ENCODE measurements around the gene HAGH.
A peak's percentile ranks its signal among the peaks of the same experiment; 100 is the strongest.

HAGH gene

DNA sequence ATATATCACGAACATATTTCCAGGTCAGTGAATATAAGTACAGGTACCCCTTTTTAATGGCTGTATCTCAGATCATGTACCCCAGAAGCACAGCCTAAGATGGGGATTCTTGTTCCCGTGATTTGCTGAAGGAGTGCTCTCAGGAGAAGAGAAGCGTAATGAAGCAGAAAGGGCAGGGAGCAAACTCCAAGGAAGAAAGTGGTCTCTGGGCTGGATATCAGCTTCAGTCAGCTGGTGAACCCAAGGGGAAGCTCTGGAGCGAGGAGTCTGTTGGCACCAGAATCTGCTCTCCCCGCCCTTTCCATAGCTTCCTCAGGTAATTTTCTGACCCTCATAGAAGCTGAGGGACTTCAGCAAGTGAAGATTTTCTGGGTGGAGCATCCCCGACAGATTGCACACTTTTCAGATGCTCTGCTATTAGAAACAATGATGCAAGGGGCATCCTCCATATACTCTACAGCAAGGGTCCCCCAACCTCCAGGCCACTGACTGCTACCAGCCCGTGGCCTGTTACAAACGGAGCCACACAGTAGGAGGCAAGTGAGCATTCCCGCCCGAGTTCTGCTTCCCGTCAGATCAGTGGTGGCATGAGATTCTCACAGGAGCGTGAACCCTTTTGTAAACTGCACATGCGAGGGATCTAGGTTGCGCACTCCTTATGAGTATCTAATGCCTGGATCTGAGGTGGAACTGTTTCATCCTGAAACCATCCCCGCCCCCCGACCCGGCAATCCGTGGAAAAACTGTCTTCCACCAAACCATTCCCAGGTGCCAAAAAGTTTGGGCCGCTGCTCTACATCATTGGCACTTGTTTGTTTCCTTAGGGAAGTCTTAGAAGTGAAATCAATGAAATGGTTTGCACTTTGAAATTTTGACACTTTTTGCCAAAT lies 4.8 kb upstream of the HAGH start:
- no peak for DNase-seq

DNA sequence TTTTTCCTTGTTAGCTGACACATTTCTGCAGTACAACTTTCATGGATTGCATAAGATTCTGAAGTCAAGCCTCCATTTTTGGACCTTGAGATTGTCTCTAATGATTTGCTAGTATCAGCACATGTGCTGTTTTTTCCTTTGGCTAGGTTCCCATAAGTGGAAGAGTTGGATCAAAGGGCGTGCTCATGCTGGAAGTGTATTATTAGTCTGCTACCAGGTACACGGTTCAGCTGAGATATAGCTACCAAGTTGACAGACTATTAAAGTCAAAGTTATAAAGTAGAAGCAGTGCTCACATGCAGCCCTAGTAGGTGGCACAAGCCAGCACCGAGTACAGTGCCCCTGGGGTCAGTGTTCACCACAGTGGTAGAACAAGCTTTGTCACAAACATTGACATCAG lies 3.6 kb upstream of the HAGH start:
- no peak for DNase-seq

DNA sequence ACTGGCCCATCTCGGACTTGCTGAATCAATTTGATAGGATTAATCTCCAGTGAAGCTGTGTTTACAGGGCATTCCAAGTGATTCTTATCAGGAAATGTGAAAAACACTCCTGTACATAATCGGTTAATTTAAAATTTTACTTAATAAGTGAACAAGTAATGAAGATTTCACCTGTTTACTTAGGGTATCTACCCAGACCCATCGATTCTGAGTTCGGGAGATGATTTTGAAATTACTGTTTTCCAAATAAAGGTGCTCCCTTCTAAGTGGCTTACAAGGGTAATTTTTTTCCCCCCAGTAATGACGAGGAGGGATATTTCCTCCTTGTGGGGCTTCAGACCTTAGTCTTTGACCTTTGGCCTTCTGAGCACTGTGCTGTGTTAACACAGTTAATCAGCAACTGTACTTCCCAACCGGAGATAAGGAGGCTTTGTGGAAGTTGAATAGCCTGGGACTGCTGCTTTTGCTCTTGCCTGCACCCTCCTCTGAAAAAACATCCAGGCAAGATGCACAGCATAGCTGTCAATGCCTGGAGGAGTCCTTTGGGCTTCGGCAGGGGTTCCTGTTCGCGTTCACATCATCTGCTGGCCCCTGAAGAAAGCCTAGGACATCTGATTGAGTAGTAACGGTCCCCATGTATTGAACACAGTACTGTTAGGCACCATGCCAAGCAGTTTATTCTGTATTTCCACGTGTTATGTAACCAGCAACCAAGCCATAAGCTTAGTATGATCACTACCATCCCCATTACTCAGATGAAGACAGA lies 2.2 kb upstream of the HAGH start:
- DNase-seq = no peak

DNA sequence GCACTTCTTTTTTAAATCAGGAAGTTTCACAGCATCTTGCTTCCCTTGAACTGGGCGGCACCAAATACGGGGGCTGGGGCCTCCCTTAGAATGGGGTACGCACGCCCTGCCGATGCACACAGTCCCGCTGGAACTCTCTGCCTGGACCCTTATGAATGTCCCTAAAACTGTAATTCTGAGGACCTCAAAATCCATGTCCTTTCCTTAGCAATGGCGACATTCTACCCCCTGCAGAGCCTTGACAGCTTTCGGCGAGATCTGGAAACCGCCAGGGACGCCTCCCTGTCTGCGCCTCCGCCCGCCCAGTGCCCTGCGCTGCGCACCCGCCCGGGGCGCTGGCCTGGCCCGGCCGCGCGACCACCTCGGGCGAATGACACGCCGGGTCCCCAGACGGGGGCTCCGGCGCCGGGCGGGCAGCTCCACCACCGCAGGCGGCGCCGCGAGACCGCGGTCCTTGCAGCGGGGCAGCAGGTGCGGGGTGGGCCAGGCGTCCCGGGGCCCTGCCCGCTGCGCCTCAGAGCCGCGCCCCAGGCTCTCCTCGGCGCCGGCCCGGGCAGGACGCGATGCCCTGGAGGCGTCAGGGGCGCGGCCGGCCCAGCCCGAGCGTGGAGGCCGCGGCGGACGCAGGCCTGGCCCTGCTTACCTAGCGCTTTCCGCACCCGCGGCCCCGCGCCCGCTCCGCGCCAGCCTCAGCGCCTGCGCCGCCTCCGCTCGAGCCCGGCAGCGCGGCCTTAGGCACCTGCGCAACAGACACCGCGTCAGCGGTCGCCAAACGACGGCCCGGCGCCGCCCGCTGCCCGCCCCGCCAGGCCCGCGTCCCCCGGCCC lies 548 bp downstream of the HAGH start:
- peak; percentile 75 for DNase-seq

DNA sequence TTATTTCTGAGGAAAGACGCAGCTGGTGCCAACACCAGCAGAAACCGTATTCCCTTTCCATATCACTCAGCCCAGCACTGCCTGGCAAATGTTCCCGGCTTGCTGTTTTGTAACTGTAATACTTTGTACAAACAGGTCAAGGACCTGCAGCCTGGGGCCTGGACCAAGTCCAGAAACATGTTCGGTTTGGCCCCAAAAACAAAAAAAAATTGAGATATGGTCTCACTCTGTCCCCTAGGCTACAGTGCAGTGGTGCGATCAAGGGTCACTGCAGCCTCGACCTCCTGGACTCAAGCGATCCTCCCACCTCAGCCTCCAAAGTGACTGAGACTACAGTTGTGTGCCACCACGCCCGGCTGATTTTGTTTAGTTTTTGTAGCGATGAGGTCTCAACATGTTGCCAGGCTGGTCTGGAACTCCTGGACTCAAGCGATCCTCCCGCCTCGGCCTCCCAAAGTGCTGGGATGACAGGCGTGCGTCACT lies 1.2 kb downstream of the HAGH start:
- DNase-seq = no peak

DNA sequence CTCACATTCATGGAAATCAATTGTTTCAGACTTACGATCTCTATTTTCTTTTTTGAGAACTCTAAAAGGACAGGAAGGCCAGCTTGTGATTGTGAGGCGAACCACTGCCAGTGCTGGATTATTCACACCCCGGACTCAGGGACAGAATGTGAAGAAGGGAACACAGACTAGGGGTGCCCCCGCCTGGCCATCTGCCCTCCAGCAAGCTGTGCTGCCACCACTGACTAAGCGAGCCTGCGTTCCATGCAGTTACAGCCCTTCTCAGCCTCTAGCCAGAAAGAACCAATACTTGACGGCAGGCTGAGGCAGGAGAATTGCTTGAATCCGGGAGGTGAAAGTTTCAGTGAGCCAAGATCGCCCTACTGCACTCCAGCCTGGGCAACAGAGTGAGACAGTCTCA lies 2.8 kb downstream of the HAGH start:
- no peak for DNase-seq

DNA sequence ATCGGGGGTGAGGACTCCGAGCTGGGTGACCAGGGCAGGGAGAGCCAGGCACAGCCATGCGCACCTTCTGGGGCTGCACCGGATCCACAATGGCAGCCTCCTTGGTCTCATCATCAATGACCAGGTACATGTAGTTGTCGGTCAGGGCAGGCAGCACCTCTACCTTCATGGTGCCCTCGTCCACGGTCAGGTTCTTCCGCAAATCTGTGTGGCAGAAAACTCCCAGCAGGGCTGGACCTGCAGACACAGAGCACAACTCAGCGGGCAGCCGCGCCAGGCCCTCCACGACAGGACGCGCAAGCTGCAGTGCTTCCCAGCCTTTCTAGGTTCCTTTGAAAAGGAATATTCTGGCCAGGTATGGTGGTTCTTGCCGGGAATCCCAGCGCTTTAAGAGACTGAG lies 3.8 kb downstream of the HAGH start:
- DNase-seq = no peak

DNA sequence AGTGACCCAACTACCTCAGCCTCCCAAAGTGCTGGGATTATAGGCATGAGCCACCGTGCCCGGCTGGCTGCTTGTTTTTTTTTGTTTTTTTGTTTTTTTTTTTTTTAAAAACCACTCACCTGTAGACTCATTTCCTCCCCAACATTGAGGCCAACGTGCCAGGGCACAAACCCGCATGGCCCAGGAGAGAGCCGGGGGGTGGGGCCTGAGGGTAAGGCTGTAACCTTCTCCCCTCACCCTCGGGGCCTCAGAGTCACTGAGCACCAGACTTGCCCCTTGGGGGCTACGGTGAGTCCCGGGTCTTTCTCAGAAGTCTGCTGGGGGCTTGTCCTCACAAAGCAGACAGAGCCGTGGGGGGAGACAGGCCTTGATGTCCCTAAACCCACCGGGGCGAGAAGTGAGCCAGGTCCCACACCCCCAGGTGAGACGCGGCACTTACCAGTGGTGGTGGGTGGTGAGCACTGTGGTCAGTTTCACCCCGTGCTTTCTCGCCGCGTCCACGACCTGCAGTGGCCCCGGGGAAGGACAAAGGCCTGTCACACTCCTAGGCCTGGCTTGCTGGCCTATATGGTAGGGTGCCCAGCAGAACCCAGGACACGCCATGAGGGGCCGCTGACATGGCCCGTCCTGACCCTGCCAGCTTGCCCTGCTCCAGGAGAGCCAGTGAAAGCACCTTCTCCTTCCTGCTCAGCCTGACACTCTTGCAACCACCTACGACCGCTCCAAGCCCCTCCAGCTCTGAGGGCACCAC lies 4.6 kb downstream of the HAGH start:
- no peak for DNase-seq

DNA sequence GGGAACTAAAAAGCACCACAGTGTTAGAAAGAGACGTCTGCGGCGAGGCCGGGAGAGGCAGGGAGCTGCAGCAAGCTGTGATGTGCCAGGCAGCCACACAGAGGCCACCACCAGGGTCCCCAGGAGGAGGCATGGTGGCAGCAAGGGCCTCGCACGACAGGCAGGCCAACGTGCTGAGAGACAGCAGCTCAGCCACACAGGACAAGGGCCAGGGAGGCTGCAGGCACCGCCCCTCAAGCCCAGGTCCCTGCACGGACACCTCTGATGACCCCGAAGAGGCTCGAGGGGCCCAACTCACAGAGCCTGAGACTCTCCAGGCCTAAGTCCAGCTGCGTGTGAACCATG lies 5.7 kb downstream of the HAGH start:
- DNase-seq = no peak

DNA sequence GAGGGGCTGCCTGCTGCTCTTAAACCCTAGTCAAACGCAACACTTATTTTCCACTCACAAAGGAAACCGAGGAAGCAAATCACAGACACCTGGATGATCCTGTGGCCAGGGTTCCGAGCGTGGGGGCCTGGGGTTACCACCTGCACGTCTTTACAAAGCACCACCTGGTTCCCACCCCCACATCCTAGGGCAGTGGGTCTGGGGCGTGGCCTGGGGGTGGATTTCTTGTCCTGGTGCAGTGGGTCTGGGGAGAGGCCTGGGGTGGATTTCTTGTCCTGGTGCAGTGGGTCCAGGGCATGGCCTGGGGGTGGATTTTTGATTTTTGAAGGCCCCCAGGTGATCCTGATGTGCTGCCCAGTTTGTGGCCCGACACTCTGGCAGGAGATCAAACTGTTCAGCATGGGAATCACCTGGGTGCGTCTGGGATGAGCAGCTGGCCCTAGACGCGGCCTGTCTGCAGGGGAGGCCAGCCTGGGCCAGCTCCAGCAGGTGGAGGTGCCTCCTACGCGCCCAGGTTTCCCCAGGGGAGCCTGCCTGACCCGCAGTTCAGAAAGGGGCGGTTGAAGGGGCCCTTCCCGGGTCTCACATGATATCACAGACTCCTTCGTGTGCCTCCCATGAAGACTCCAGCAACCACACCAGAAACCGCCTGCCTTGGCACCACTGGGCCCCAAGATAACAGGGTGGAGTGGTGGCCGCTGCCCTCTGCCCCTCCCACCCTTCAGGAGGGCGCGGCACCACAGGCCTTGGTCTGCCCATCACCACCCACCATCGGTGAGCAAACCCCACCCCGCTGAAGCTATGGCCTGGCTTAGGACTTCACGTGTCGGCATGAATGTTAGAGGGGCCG lies 6.3 kb downstream of the HAGH start:
- no peak for DNase-seq

DNA sequence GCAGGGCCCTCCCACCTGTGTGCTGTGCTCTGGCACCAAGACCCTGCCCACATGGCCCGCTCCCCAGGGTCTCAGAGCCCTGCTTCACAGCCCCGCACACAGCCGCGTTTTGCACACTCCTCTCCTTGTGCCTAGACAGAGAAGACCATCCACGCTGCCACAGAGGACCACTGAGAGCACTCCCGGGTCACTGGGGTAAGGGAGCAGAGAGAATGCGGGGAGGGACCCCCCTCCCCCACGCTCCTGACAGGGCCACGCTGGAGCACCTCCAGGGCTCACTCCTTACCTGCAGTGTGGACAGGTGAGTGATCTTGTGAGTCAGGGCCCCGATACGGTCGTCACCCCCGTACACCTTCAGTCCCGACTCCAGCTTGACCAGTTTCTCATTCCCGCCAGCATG lies 7.0 kb downstream of the HAGH start:
- no peak for DNase-seq

DNA sequence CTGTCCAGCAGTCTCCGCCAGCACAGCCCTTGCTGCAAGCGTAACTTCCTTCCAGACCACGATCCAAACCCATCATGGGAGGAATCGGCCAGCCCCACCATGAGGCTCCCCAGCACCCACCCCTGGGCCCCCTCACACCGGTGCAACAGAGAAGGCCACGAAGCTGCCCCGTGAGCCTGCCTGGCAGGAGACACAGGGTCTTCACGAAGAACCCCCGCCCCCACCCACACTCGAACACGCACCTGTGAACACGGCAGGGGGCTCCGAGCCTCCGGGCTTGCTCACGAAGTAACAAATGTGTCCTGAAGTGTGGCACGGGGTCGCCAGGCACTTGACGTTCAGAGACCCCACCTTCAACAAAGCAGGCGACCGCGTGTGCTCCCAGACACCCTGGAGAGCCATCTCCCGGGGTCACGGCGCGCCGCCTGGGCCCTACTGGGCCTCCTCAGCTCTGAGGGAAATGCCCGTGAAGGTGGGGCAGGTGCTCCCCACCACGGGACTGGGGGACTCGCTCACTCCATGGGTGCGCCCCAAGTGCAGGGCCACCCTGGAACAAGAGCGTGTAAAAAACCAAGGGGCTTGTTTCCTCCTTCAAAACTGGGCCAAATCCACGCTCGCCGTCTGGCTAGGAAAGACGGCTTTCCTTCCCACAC lies 7.6 kb downstream of the HAGH start:
- DNase-seq = no peak

DNA sequence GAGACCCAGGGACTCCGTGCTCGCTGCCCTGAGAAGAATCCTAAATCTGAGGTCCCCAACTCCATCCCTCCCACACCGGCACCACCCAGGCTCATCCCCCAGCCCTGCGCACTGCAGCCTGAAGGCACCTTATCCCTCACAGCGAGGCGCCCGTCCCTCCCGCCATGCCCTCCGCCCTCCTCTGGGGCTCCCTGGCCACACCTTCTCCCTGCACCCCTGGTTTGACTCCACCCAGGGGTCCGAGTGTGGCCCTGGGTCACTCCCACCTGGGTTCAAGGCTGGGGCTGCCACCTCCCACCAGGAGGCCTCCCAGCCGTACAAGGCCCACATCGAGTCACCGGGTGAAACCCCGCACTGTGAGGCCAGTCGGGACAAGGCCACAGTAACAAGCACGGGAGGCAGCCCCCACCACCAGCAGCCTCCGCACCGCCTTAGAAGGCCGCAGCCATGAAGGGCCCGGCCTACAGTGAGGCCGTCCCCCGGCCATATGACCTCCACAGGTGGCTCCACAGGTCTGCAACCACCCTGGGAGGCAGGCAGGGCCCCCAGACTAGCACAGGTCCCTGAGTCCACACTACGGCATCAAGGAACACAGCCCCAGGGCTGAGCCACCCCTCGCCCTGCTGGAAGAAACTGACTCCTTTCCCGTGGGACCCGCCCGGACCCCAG lies 8.3 kb downstream of the HAGH start:
- no peak for DNase-seq

DNA sequence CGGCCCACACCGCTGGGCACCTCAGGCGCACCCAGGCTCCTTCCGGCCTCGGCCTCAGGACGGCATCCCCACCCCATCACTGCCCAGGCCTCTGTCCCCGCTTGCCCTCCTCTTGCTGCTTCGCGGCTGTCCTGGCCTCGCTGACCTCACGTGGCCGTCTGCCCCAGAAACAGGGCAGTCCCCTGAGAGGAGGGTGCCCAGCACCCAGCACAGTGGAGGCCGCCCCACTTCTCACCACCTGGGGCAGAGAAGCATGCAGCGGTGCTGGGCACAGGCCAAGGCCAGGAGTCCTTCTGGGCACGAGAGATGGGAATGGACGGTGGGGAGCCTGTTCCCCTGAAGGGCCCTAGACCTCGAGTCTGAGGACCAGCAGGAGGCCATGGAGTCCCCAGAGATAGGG lies 8.9 kb downstream of the HAGH start:
- no peak for DNase-seq

DNA sequence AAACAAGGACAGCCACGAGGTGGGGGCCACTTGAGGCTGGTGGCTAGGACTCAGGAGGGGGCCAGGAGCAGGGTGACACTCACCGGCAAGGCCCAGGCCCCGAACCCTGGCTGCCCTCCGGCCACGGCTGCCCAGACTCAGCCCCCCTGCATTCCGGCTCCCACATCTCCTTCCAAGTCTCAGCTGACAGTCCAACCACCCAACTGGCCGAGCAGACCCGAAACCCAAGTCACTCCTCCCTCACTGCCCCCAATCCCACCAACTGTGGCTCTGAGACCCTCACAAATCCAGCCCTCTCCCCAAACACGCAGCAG lies 9.4 kb downstream of the HAGH start:
- no peak for DNase-seq

DNA sequence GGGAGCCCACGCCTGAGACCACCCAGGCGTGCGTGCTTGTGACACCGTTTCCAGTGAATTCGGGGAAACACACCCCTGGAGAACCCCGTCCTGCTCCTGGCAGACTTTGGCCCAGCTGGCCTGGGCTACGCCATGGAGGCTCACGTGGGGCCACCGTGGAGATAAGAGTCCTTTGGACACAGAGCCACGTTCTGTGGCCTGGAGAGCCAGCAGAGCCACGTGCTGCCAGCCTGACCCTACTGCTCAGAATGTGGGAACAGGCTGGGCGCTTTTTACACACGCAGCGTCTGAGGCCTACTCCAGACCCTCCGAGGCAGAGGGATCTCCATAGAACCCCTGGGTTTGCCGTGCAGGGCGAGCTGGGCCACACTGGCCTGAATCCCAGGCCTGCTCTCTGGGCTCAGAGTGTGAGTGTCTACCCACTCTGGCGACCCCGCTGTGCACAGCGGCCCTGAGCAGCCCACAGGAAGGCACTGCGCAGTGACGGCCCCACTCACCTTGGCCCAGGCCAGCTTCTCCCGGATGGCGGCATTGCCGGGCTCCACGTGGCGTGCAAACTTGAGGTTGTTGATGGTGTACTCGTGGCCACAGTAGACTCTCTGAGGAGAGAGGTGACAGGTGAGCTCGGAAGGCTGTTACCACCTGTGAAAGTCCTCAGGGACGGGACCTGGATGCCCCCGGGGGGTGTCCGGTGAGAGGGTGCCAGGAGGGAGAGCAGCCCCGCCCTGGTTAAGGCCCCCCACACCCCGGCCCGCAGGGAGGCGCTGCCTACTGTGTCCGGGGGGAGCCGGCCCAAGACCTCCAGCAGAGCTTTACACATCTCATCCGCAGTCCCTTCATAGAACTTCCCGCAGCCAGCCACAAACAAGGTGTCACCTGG lies 10.0 kb downstream of the HAGH start:
- no peak for DNase-seq

DNA sequence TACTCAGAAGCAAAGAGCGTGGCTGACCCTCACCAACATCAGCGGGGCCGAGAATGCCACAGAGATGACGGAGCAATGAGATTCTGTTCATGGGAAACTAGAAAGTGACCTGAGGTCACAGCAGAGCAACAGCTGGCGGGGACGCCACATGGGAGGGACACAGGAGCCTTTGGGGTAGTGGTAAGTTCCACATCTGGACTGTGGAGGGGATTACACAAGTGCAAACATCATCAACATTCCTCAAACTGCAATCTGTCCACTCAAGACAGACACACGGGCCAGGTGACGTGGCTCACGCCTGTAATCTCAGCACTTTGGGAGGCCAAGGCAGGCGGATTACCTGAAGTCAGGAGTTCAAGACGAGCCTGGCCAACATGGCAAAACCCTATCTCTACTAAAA lies 11.2 kb downstream of the HAGH start:
- DNase-seq = no peak

DNA sequence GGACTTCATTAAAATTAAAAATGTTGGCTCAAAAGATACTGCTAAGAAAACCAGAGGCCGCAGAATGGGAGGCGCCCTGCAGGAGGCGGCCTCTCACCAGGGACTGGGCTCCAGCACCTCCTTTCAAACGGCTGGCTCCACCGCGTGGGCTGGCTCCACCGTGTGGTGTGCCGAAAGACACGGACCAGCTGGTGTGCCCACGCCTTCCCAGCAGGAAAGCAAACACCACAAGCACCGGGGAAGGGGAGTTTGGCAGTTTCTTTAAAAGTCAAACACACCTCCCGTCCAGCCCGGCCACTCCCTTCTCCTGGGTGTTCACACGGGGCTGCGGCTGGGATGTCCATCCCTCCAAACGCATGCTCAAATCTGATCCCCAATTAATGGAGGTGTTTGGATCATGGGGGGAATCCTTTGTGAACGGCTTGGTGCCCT lies 13.9 kb downstream of the HAGH start:
- DNase-seq = peak; percentile 82

DNA sequence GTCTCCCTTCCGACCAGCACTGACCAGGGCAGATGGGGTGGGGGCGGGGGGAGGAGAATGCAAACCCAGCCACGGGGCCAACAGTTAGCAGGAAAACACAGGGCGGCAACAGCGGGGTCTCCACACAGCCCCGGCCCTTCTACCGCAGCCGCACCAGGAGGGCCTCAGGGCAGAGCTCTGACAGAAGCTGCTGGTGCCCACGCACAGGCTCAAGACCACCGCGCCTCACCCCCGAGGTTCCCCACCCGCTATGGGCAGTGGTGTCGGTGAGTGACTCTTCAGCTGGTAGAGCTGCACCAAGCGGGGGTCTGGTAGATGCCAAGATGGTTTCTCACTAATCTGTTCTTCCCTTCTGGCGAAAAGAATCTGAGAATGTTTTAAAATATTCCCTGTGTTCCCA lies 16.1 kb downstream of the HAGH start:
- DNase-seq = no peak

DNA sequence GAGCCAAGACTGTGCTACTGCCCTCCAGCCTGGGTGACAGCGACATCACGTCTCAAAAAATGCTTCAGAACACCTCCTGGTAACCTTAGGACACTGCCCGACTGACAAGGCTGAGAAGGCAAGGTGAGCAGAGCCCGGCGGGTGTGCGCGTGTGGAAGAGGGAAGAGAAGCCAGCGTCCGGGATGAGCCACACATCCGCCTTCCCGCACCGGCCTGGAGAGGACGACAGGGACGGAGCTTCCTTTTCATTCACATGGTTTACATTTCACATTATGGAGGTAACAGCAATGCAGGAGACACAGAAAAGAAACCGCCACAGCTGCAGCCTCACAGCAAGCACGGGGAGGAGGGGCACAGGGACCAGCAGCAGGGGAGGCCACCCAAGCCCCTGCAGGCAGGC lies 16.5 kb downstream of the HAGH start:
- DNase-seq = no peak
